Adipose tissue (tissue), 3 donors: ENCODE measurements around the gene PACS1. TPM values are rescaled to one million over a fixed set of nuclear protein-coding genes. Genes with fewer than 3 reads are reported as not detected.
A peak's percentile ranks its signal among the peaks of the same experiment; 100 is the strongest.
"Not testable (repeated sequence)": the region's sequence is repeated elsewhere in the genome, so short reads cannot be mapped to it uniquely, and the experiment has no call there.

Experiments
- H3K27ac ChIP-seq: one replicate; pipeline ENCODE4 v1.5.1; 2013; ENCODE audit warnings: low read depth, low read length
- WGBS, 3 donors: extraction: QIAGEN DNeasy Blood & Tissue Kit; methylation state at CpG; one replicate each; pipeline ENCODE4 v1.1.7; 2013; 5-methylcytosine and 5-hydroxymethylcytosine counted together
- polyA plus RNA-seq, 3 donors: library from polyadenylated mRNA; stranded (reverse); fragments of 200-250 nt; gene quantifications; one replicate each; pipeline ENCODE4 v1.2.3, GENCODE V29; 2013
- donor health status: healthy with polysubstance abuse.
- donor health status: Bipolar disorder and iron deficiency.
- donor health status: healthy.

The PACS1 gene
- polyA plus RNA-seq, 3 donors: 16.6 to 29.4 (median 26.5) TPM

- 0 to 1% (median 0%) methylated on average over 53 to 64 of the region's 64 CpGs for WGBS, 3 donors
- peak within 1 kb of the TSS; percentile 76 for H3K27ac ChIP-seq
These were observed 198.3 kb downstream of the PACS1 start, which contains the start of gene RAB1B for GRCh38 chr11:66268244-66268951. RAB1B (plus strand) TSS chr11:66268639; CDS start chr11:66268680, 41 bp downstream.

- H3K27ac ChIP-seq: peak overlapping the region; percentile 20
- 1 to 3% (median 2%) methylated on average over 26 to 32 of the region's 32 CpGs for WGBS, 3 donors
These were observed 199.2 kb downstream of the PACS1 start for GRCh38 chr11:66268952-66269905.

GRCh38 chr11:66271816-66272215 lies 201.7 kb downstream of the PACS1 start:
- 91 to 94% (median 93%) methylated on average over 7 of the region's 7 CpGs for WGBS, 3 donors
- no peak overlapping the region for H3K27ac ChIP-seq

DNA sequence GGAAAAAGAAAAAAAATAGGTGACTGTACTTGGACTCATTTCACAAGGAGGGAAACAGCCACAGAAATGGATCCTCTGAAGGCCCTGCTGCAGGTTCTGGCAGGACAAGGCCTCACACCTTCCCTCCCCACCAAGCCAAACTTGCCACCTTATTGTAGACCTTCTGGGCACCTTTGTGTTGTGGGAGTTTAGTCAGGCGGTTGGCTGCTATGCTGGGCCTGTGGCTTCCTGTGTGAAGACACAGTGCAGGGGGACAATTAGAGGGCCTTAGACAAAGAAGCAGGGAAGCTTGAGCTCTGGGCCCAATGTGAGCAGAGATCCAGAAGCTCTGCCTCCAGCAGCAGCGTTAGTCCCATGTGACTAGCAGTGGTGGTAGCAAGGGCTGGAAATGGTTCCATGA lies 202.5 kb downstream of the PACS1 start:
- WGBS, 3 donors: 80 to 100% (median 88%) methylated on average over 2 of the region's 2 CpGs
- H3K27ac ChIP-seq: no peak overlapping the region

DNA sequence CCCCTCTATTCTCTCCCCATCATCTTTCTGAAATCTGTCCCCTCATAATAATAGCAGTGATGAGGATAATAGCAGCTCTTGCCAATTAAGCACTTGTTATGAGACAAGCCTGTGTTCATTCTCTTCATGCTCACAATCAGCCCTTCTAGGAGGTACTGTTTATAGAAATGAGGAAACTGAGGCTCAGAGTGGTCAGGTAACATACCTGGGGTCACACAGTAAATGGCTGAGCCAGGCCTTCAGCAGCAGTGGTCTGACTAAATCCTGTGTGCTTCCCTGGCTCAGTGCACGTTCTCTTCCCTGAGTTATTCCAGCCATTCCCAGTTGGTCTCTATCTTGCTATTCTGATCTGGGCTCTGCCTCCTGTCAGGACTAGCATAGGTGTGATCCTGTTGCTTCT lies 204.1 kb downstream of the PACS1 start:
- WGBS, 3 donors: 69 to 72% (median 72%) methylated on average over 1 of the region's 1 CpG
- H3K27ac ChIP-seq: no peak overlapping the region

GRCh38 chr11:66275396-66275795 lies 205.3 kb downstream of the PACS1 start:
- no peak overlapping the region for H3K27ac ChIP-seq
- 95% methylated on average over 8 of the region's 8 CpGs for WGBS, 3 donors

DNA sequence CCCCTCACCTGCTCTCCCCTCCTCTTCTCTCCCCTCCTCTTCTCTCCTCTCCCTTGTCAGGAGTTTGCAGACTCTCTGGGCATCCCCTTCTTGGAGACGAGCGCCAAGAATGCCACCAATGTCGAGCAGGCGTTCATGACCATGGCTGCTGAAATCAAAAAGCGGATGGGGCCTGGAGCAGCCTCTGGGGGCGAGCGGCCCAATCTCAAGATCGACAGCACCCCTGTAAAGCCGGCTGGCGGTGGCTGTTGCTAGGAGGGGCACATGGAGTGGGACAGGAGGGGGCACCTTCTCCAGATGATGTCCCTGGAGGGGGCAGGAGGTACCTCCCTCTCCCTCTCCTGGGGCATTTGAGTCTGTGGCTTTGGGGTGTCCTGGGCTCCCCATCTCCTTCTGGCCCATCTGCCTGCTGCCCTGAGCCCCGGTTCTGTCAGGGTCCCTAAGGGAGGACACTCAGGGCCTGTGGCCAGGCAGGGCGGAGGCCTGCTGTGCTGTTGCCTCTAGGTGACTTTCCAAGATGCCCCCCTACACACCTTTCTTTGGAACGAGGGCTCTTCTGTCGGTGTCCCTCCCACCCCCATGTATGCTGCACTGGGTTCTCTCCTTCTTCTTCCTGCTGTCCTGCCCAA lies 206.0 kb downstream of the PACS1 start:
- 85 to 89% (median 87%) methylated on average over 14 of the region's 14 CpGs for WGBS, 3 donors

DNA sequence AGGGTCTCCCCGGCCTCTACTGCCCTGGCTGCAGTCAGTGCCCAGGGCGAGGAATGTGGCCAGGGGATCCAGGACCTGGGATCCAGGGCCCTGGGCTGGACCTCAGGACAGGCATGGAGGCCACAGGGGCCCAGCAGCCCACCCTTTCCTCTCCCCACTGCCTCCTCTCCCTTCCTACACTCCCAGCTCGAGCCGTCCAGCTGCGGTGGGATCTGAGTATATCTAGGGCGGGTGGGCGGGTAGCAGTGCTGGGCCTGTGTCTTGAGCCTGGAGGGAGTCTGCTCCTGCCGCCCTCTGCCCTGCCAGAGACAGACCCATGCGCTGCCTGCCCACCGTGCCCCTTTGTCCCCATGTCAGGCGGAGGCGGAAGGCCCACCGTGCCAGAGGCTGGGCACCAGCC lies 206.5 kb downstream of the PACS1 start:
- WGBS, 3 donors: 80% methylated on average over 12 to 13 of the region's 13 CpGs
- H3K27ac ChIP-seq: not testable (repeated sequence)

More for the DNA sequence above, 206.0 kb downstream of the PACS1 start:
- no peak overlapping the region for H3K27ac ChIP-seq

- not testable (repeated sequence) for H3K27ac ChIP-seq
- 57 to 75% (median 58%) methylated on average over 4 of the region's 4 CpGs for WGBS, 3 donors
These were observed 207.0 kb downstream of the PACS1 start for GRCh38 chr11:66277064-66277463.

DNA sequence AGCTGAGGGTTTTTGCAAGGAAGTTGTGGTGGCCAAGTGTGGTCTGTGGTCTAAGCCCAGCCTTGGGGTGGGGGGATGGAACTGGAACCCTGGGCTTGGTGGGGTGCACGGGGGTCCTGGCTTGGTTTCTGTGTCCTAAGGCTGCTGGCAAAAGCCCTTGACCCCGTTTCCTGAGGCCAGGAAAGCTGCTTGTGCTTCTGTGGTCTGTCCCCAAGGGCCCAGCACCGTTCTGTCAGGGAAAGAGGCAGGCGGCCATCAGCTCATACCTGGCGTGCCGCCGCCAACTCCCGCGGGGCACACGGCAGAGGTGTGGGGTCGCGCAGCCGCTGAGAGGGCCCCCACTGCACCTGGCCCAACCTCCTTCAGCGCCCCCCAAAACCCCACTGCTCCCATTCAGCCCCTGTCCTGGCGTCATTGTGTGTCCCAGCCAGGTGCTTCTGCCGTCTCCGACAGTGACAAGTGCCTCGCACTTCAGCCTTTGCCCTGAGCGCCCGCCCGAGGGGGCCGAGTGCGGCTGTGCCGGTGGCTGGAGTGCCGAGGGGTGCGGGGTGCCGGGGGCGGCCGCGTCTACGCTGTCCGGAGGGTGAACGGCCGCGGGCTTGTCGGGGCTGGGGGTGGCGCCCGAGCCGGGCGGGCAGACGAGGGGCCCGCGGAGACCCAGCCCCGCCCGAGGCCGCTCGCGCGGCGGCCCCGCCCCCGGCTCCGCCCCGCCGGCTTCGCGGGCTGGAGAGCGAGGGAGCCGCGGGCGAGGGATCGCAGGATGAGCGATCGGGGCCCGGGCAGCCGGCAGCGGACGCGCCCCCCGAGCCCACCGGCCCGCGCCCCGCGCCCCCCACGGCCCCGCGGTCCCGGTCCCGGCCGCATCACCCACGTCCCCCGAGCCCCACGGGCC lies 207.6 kb downstream of the PACS1 start, which contains the start of gene CNIH2:
CNIH2 (plus strand) TSS at position 705 of the 892 bp plus-strand sequence. CDS start 282 bp downstream, outside the sequence.
- 7 to 10% (median 8%) methylated on average over 25 to 84 of the region's 84 CpGs for WGBS, 3 donors
- no peak within 1 kb of the TSS for H3K27ac ChIP-seq

GRCh38 chr11:66278363-66279091 lies 208.5 kb downstream of the PACS1 start:
- 4 to 6% (median 4%) methylated on average over 21 to 45 of the region's 45 CpGs for WGBS, 3 donors
- H3K27ac ChIP-seq: no peak overlapping the region

DNA sequence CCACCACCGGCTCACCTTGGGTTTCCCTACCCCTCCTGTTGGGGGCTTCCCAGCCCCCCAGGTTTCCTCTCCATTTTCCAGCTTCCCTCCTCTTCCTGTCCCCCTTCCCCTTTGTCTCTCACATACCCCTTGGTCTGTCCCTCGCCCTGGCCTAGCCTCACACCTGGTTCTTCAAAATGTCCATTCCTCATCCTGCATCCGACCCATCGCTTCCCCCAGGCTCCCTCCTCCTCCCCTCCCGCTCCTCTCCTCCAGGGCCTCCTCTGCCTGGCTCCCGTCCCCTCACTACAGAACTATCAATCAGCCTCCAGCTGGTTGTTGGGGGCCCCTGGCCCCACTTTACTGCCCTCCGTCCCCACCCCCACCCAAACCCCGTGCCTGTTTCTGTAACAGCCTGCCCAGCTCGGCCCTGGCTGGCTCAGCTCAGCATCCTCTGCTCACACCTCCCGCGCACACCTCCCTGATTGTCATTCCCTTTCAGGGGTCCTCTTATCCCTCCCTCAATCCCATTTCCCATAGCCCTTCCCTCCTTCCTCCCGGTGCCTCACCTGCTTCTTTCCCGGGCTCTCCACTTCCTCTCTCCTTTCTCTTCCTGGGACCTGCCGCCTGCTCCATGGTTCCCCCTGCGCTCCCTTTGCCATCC lies 209.1 kb downstream of the PACS1 start:
- WGBS, 3 donors: 65 to 72% (median 70%) methylated on average over 15 of the region's 15 CpGs
- H3K27ac ChIP-seq: no peak overlapping the region

DNA sequence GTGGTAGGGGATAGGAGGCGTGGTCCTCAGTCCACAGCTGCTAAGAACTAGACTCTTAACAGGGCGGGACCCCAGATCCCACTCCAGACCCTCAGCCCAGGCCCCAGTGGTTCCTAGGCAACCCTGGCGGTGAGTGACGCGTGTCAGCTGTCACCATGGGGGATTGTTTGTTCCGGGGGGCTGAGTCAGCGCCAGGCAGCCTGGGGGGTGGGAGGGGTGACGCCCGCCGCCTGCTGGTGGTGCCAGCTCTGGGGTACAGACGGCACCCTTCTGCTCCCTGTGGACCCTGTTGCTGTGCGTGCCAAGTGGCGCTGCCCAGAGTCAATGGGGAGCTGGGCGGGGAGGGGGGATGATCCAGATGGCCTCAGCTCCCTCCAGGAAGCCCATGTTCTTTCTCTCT lies 210.4 kb downstream of the PACS1 start:
- 74 to 87% (median 85%) methylated on average over 9 to 14 of the region's 14 CpGs for WGBS, 3 donors
- H3K27ac ChIP-seq: no peak overlapping the region

DNA sequence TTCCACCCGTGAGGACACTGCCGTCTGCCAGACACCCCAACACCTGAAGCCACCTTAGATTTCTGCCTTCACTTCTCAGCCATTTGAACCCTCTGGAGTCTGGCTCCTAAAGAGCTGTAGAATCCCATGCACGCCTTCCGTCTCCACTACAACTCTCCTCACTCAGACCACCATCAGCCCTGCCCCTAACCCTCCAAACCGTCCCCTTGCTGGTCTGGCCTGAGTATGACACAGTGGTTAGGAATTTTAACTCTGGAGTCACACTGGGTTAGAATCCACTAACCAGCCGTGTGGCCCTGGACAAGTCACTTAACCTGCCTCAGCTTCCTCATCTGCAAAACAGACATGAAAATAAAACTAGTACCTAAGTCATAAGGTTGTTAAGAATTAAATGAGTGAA lies 210.9 kb downstream of the PACS1 start:
- 86 to 92% (median 88%) methylated on average over 6 of the region's 6 CpGs for WGBS, 3 donors
- no peak overlapping the region for H3K27ac ChIP-seq

GRCh38 chr11:66281776-66282467 lies 211.8 kb downstream of the PACS1 start:
- WGBS, 3 donors: 16 to 34% (median 27%) methylated on average over 19 to 20 of the region's 20 CpGs
- no peak overlapping the region for H3K27ac ChIP-seq
